Esophagus muscularis mucosa (tissue), 4 donors: Measurements from ENCODE around the gene TEC. TPM values are rescaled to one million over a fixed set of nuclear protein-coding genes. Genes with fewer than 3 reads are reported as not detected.
"Not testable (repeated sequence)": the region's sequence is repeated elsewhere in the genome, so short reads cannot be mapped to it uniquely, and the experiment has no call there.

Source experiments
- DNase-seq: peaks from one replicate; pipeline ENCODE4 v3.0.0-alpha.2; 2017; ENCODE audit errors: extremely low spot score
- H3K27ac ChIP-seq, 4 donors: fragments of 200-600 bp; sonication (generic); replicated peaks in 1 of 4; 1 replicate in 3 of 4; 2 replicates in 1 of 4; pipeline ENCODE4 v1.5.1; 2016 to 2019; ENCODE audit warnings: mild to moderate bottlenecking in 1 of 4
- H3K27me3 ChIP-seq, 4 donors: fragments of 200-600 bp; sonication (generic); one replicate each; pipeline versions ENCODE4 v1.5.1 to v1.6.0; 2016 to 2019
- H3K36me3 ChIP-seq, 4 donors: fragments of 200-600 bp; sonication (generic); one replicate each; pipeline ENCODE4 v1.5.1; 2016 to 2019
- H3K4me1 ChIP-seq, 4 donors: fragments of 200-600 bp; sonication (generic); one replicate each; pipeline ENCODE4 v1.5.1; 2016 to 2019
- H3K4me3 ChIP-seq, 4 donors: fragments of 200-600 bp; sonication (generic); 1 replicate in 2 of 4; 2 replicates in 2 of 4; pipeline ENCODE4 v1.5.1; 2016 to 2019; ENCODE audit warnings: mild to moderate bottlenecking in 4 of 4, moderate library complexity in 1 of 4
- H3K9me3 ChIP-seq, 4 donors: fragments of 200-600 bp; sonication (generic); 1 replicate in 3 of 4; 2 replicates in 1 of 4; pipeline ENCODE4 v1.5.1; 2016 to 2019
- EP300 ChIP-seq: sonication (generic); formaldehyde crosslinking; IDR thresholded peaks from one replicate; pipeline ENCODE4 v1.6.1; 2017; ENCODE audit warnings: antibody characterized with exemption
- POLR2A ChIP-seq: fragments of 450-650 bp; IDR thresholded peaks from one replicate; pipeline ENCODE4 v1.6.1; 2017; ENCODE audit warnings: antibody characterized with exemption, moderate library complexity, mild to moderate bottlenecking, low read depth
- POLR2AphosphoS5 ChIP-seq, 2 donors: sonication (generic); formaldehyde crosslinking; IDR thresholded peaks; one replicate each; pipeline ENCODE4 v1.6.1; 2017; ENCODE audit warnings: antibody characterized with exemption in 2 of 2
- WGBS: methylation state at CpG from one replicate; pipeline ENCODE4 v1.1.5; 2018; 5-methylcytosine and 5-hydroxymethylcytosine counted together
- intact Hi-C: fragments of 100-400 bp; cut with DNase I; formaldehyde crosslinking; loops from one replicate; pipeline ENCODE4 v1.15.1; 2023
- total RNA-seq, 4 donors: library from RNA; depleted of rRNA; stranded (reverse); fragments of >200 nt; gene quantifications; one replicate each; pipeline versions ENCODE4 v1.1.0 to v1.2.1, GENCODE V29; 2016
- TF ChIP-seq, protein P1 (sequence below), 3 experiments: fragments of 200-600 bp in 2 of 3; fragments of 450-650 bp in 1 of 3; sonication (generic) in 2 of 3; IDR thresholded peaks; one replicate each; pipeline ENCODE4 v1.5.1; 2017 to 2019; ENCODE audit warnings: antibody characterized with exemption in 3 of 3, mild to moderate bottlenecking in 2 of 3, moderate library complexity in 1 of 3

Gene TEC
- total RNA-seq, 4 donors from 2014 or later = 1.5 to 2.2 (median 1.9) TPM

DNA sequence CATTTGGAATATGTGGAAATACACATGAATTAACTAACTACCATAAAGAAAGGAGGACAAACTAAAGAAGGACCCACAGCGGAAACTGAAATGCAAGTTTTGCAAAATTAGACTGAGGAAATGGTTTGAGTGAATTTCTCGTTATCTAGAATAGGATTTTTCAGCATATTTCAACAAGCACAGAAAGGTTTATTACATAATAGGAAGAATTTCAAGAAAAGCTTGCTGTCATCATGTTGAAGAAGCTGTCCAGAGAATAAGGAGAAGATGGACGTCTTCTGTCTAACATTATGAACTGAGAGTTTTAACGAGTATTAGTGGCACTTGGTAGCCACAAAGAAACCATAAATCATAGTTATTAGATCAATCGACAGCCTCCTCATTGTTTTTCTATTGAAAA lies 45.0 kb downstream of the TEC start:
- no peak overlapping the region for H3K27ac ChIP-seq
- no peaks in the 10 kb centered on the region for H3K36me3 ChIP-seq
- TF ChIP-seq POLR2A (no peak), EP300 (no peak), POLR2AphosphoS5 (IDR thresholded peaks at IDR 0.05) (no peak)
- TF ChIP-seq, protein P1, sequence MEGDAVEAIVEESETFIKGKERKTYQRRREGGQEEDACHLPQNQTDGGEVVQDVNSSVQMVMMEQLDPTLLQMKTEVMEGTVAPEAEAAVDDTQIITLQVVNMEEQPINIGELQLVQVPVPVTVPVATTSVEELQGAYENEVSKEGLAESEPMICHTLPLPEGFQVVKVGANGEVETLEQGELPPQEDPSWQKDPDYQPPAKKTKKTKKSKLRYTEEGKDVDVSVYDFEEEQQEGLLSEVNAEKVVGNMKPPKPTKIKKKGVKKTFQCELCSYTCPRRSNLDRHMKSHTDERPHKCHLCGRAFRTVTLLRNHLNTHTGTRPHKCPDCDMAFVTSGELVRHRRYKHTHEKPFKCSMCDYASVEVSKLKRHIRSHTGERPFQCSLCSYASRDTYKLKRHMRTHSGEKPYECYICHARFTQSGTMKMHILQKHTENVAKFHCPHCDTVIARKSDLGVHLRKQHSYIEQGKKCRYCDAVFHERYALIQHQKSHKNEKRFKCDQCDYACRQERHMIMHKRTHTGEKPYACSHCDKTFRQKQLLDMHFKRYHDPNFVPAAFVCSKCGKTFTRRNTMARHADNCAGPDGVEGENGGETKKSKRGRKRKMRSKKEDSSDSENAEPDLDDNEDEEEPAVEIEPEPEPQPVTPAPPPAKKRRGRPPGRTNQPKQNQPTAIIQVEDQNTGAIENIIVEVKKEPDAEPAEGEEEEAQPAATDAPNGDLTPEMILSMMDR (IDR thresholded peaks at IDR 0.05) = no peak
- intact Hi-C loops = no loop called here
- WGBS = 75% methylated on average over 5 of the region's 5 CpGs
- no peaks in the 10 kb centered on the region for H3K4me1 ChIP-seq
- no peak overlapping the region for H3K4me3 ChIP-seq
- no peaks in the 10 kb centered on the region for H3K27me3 ChIP-seq
- no peaks in the 10 kb centered on the region for H3K9me3 ChIP-seq
- DNase-seq = no peak

DNA sequence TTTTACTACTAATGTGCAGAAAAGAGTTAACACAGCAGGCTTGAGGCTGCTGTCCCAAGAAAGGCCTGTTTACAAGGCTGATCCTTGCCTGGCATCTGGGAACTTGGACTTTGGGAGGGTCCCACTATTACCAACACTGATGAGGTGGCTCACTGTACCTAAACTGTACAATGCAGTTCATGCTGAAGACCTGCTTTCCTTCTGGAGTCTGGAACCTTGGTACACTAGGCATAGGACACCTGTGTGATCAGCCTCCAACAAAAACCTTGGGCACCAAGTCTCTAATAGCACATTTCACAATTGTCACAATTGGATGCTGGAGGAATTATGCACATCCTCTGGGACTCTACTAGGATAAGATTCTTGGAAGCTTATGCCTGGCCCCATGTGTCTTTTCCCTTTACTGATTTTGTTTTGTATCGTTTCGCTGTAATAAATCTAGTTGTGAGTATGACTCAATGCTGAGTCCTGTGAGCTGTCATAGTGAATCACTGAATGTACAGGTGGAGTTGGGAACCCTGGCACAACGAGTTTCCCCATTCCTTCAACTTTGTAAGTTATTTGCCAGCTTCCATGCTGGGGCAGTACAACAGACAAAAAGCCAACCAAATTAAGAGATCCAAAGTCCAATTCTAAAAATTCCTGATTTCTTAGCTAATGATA lies 45.9 kb downstream of the TEC start:
- no peak for DNase-seq
- no peaks in the 10 kb centered on the region for H3K27me3 ChIP-seq
- intact Hi-C loops = no loop called here
- H3K36me3 ChIP-seq = no peaks in the 10 kb centered on the region
- H3K27ac ChIP-seq = no peak overlapping the region
- H3K9me3 ChIP-seq = no peaks in the 10 kb centered on the region
- no peak for TF ChIP-seq EP300
- no peak for TF ChIP-seq POLR2AphosphoS5 (IDR thresholded peaks at IDR 0.05)
- TF ChIP-seq, protein P1 (IDR thresholded peaks at IDR 0.05) = no peak
- no peak for TF ChIP-seq POLR2A
- H3K4me3 ChIP-seq = no peak overlapping the region
- WGBS = 76% methylated on average over 3 of the region's 3 CpGs
- H3K4me1 ChIP-seq = no peaks in the 10 kb centered on the region

DNA sequence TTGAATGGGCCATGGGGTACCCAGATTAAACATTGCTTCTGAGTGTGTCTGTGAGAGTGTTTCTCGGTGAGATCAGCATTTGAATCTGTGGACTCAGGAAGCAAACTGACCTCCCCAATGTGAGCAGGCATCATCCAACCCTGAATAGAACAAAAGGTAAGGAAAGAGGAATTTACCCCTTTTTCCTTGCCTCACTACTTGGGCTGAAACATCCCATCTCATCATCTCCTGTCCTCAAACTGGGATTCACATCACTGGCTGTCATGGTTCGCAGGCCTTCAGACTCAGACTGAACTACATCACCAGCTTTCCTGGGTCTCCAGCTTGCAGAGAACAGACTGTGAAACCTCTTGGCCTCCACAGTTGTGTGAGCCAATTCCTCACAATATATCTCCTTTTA lies 47.1 kb downstream of the TEC start:
- no peak for DNase-seq
- H3K9me3 ChIP-seq = no peaks in the 10 kb centered on the region
- no peaks in the 10 kb centered on the region for H3K4me1 ChIP-seq
- H3K27ac ChIP-seq = no peak overlapping the region
- H3K36me3 ChIP-seq = no peaks in the 10 kb centered on the region
- intact Hi-C loops = no loop called here
- H3K27me3 ChIP-seq = no peaks in the 10 kb centered on the region
- 93% methylated on average over 2 of the region's 2 CpGs for WGBS
- TF ChIP-seq POLR2A = no peak
- TF ChIP-seq, protein P1 (IDR thresholded peaks at IDR 0.05) = no peak
- no peak for TF ChIP-seq POLR2AphosphoS5 (IDR thresholded peaks at IDR 0.05)
- no peak for TF ChIP-seq EP300
- H3K4me3 ChIP-seq = no peak overlapping the region

DNA sequence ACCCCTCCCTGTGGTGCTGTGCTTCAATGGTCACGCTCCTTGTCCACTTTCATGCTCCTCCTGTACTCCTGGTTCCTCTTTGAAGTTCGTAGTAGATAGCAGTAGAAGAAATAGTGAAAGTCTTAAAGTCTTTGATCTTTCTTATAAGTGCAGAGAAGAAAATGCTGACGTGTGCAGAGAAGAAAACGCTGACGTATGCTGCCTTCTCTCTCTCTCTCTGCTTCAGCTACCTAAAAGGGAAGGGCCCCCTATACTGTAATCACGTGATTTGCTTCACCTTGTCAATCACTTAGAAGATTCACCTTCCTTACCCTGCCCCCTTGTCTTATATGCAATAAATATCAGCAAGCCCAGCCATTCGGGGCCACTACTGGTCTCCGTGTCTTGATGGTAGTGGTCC lies 50.2 kb downstream of the TEC start:
- H3K27me3 ChIP-seq, H3K9me3 ChIP-seq, H3K4me3 ChIP-seq, H3K27ac ChIP-seq, H3K36me3 ChIP-seq, H3K4me1 ChIP-seq, intact Hi-C loops, DNase-seq: not testable (repeated sequence)
- WGBS = 84% methylated on average over 8 of the region's 8 CpGs

DNA sequence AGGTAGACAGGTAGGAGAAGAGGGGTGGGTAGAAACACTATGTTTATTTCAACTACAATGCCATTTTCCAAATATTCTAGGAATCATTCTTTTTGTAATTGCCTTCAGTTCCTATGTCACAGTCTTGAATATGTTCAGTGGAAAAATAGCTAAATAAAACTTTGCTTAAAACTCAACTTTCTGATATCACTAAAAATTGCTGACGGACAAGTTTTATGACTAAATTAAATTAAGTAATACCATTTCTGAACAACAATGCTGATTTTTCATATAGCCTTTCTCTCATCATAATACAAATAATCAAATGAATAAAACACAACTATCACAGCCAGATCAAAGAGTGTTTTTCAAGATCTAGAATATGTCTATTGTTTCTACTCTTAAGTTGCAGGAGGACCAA lies 53.1 kb downstream of the TEC start:
- WGBS = 96% methylated on average over 1 of the region's 1 CpG
- intact Hi-C loops = no loop called here

More for the DNA sequence above, 53.1 kb downstream of the TEC start:
- Histone ChIP-seq H3K4me1 (no peaks in the 10 kb centered on the region), H3K27ac (no peak overlapping the region), H3K36me3 (no peaks in the 10 kb centered on the region), H3K9me3 (no peaks in the 10 kb centered on the region), H3K27me3 (no peaks in the 10 kb centered on the region), H3K4me3 (no peak overlapping the region)
- TF ChIP-seq EP300 (no peak), POLR2A (no peak), POLR2AphosphoS5 (IDR thresholded peaks at IDR 0.05) (no peak)
- TF ChIP-seq, protein P1 (IDR thresholded peaks at IDR 0.05) = no peak
- DNase-seq = no peak
